Vagina (tissue), 2 donors: ENCODE results near the gene EGFR.

ENCODE experiments used
- CTCF ChIP-seq, 3 experiments: fragments of 450-650 bp in 2 of 3; fragments of 200-600 bp in 1 of 3; sonication (generic) in 1 of 3; IDR thresholded peaks; one replicate each; pipeline ENCODE4 v1.5.1; 2017 to 2019; ENCODE audit warnings: antibody characterized with exemption in 3 of 3, mild to moderate bottlenecking in 2 of 3, moderate library complexity in 2 of 3
- POLR2A ChIP-seq, 2 donors: fragments of 450-650 bp; IDR thresholded peaks; one replicate each; pipeline ENCODE4 v1.6.1; 2017; ENCODE audit warnings: antibody characterized with exemption in 2 of 2, mild to moderate bottlenecking in 2 of 2, moderate library complexity in 2 of 2
- POLR2AphosphoS5 ChIP-seq, 2 donors: sonication (generic); formaldehyde crosslinking; IDR thresholded peaks; one replicate each; pipeline ENCODE4 v1.9.0; 2017; ENCODE audit warnings: antibody characterized with exemption in 2 of 2, mild to moderate bottlenecking in 2 of 2, low read depth in 1 of 2; ENCODE audit not compliant: insufficient read depth in 1 of 2

- no peak for TF ChIP-seq CTCF (IDR thresholded peaks at IDR 0.05)
- no peak for TF ChIP-seq POLR2AphosphoS5 (IDR thresholded peaks at IDR 0.05; ENCODE audit: insufficient read depth in 1 of 2, low read depth in 1 of 2)
- TF ChIP-seq POLR2A (IDR thresholded peaks at IDR 0.05), result no peak
Observed at GRCh38 chr7:55202150-55202913, 183.5 kb downstream of the EGFR start.
